HepG2 (cell line): ENCODE results near the gene PEX3. TPM values are rescaled to one million over a fixed set of nuclear protein-coding genes. Genes with fewer than 3 reads are reported as not detected.
A peak's percentile ranks its signal among the peaks of the same experiment; 100 is the strongest.

ENCODE experiments used
- ARID2 ChIP-seq: sonication (generic); formaldehyde crosslinking; IDR thresholded peaks from 2 replicates; pipeline ENCODE4 v1.8.1; 2022; ENCODE audit warnings: mild to moderate bottlenecking, missing genetic modification reagents, borderline replicate concordance
- FOXA1 ChIP-seq, 2 experiments: fragments of 450-650 bp in 1 of 2; sonication (generic) in 1 of 2; formaldehyde crosslinking in 1 of 2; IDR thresholded peaks; 2 replicates each; pipeline versions ENCODE4 v1.4.0 to v1.6.1; 2016 to 2020; ENCODE audit warnings: missing genetic modification reagents in 1 of 2
- HCFC1 ChIP-seq: fragments of 150-350 bp; IDR thresholded peaks from 2 replicates; pipeline ENCODE4 v1.6.1; 2014; ENCODE audit warnings: low read depth, low read length
- HES4 ChIP-seq: sonication (generic); formaldehyde crosslinking; IDR thresholded peaks from 2 replicates; pipeline ENCODE4 v1.9.0; 2021; ENCODE audit warnings: mild to moderate bottlenecking, missing genetic modification reagents, borderline replicate concordance
- HIVEP1 ChIP-seq: sonication (generic); formaldehyde crosslinking; IDR thresholded peaks from 2 replicates; pipeline ENCODE4 v1.4.0; 2020; ENCODE audit warnings: mild to moderate bottlenecking, missing genetic modification reagents
- KDM6A ChIP-seq: IDR thresholded peaks from 2 replicates; pipeline ENCODE4 v1.6.1; 2016; ENCODE audit warnings: low read depth
- RNF2 ChIP-seq: fragments of 450-650 bp; conservative IDR thresholded peaks from 2 replicates; pipeline ENCODE4 v1.6.1; 2016; ENCODE audit warnings: low read depth
- SAFB2 ChIP-seq: sonication (generic); formaldehyde crosslinking; IDR thresholded peaks from 2 replicates; pipeline ENCODE4 v1.5.1; 2020; ENCODE audit warnings: missing genetic modification reagents, low read depth, mild to moderate bottlenecking, borderline replicate concordance
- SCMH1 ChIP-seq: sonication (generic); formaldehyde crosslinking; IDR thresholded peaks from 2 replicates; pipeline ENCODE4 v1.9.0; 2021; ENCODE audit warnings: missing genetic modification reagents, mild to moderate bottlenecking, borderline replicate concordance
- SETDB1 ChIP-seq: sonication (generic); formaldehyde crosslinking; IDR thresholded peaks from 2 replicates; pipeline ENCODE4 v1.5.1; 2020; ENCODE audit warnings: missing genetic modification reagents, mild to moderate bottlenecking, borderline replicate concordance
- SKIL ChIP-seq: sonication (generic); formaldehyde crosslinking; IDR thresholded peaks from 2 replicates; pipeline ENCODE4 v1.8.0; 2022; ENCODE audit warnings: missing genetic modification reagents, mild to moderate bottlenecking, moderate library complexity, borderline replicate concordance
- TAF15 ChIP-seq: fragments of 200-400 bp; formaldehyde crosslinking; IDR thresholded peaks from one replicate; pipeline ENCODE4 v1.6.1; 2018; ENCODE audit warnings: mild to moderate bottlenecking, low read depth, low read length; ENCODE audit not compliant: poor library complexity, severe bottlenecking
- ZFP37 ChIP-seq: sonication (generic); formaldehyde crosslinking; IDR thresholded peaks from 2 replicates; pipeline ENCODE4 v1.4.0; 2020; ENCODE audit warnings: missing genetic modification reagents, borderline replicate concordance
- ZNF224 ChIP-seq: sonication (generic); formaldehyde crosslinking; IDR thresholded peaks from 2 replicates; pipeline ENCODE4 v1.5.0; 2020; ENCODE audit warnings: mild to moderate bottlenecking, missing genetic modification reagents
- ZNF768 ChIP-seq: sonication (generic); formaldehyde crosslinking; IDR thresholded peaks from 2 replicates; pipeline ENCODE4 v1.4.0; 2020; ENCODE audit warnings: missing genetic modification reagents
- ZNF883 ChIP-seq: sonication (generic); formaldehyde crosslinking; IDR thresholded peaks from 2 replicates; pipeline ENCODE4 v1.5.1; 2020; ENCODE audit warnings: mild to moderate bottlenecking, missing genetic modification reagents; ENCODE audit errors: not compliant biosample characterization
- polyA plus RNA-seq, 8 experiments: library from polyadenylated mRNA; depleted of rRNA in 3 of 8; stranded (reverse) in 7 of 8; unstranded in 1 of 8; fragments of >200 nt; fragmentation: Illumina TruSeq in 4 of 8; extraction: Trizol in 4 of 8; gene quantifications; 2 replicates each; pipeline versions ENCODE4 v1.2.1 to v1.2.3, GENCODE V29; 2011 to 2016; ENCODE audit warnings: low read depth in 4 of 8, missing spikeins in 1 of 8, mixed read lengths in 1 of 8; ENCODE audit not compliant: insufficient read depth in 1 of 8
- total RNA-seq, 5 experiments: library from RNA; depleted of rRNA; stranded (reverse); fragments of >200 nt; fragmentation: Illumina TruSeq; extraction: Trizol; gene quantifications; 2 replicates each; pipeline ENCODE4 v1.2.3, GENCODE V29; 2016; ENCODE audit warnings: low read depth in 1 of 5
- TF ChIP-seq, protein P1 (sequence below): IDR thresholded peaks from 2 replicates; pipeline ENCODE4 v1.6.1; 2016; ENCODE audit warnings: low read depth, borderline replicate concordance
- TF ChIP-seq, protein P2 (sequence below): sonication (generic); formaldehyde crosslinking; IDR thresholded peaks from 2 replicates; pipeline ENCODE4 v1.4.0; 2020; ENCODE audit warnings: missing genetic modification reagents, borderline replicate concordance
- TF ChIP-seq, protein P3 (sequence below): sonication (generic); formaldehyde crosslinking; IDR thresholded peaks from 2 replicates; pipeline ENCODE4 v1.5.0; 2020; ENCODE audit warnings: missing genetic modification reagents

Gene PEX3
- total and polyA plus RNA-seq, 2 of the 13 experiments (the other 11 are each of a cell fraction or from before 2014, with no cell fraction given): 30.9 to 40.8 TPM

DNA sequence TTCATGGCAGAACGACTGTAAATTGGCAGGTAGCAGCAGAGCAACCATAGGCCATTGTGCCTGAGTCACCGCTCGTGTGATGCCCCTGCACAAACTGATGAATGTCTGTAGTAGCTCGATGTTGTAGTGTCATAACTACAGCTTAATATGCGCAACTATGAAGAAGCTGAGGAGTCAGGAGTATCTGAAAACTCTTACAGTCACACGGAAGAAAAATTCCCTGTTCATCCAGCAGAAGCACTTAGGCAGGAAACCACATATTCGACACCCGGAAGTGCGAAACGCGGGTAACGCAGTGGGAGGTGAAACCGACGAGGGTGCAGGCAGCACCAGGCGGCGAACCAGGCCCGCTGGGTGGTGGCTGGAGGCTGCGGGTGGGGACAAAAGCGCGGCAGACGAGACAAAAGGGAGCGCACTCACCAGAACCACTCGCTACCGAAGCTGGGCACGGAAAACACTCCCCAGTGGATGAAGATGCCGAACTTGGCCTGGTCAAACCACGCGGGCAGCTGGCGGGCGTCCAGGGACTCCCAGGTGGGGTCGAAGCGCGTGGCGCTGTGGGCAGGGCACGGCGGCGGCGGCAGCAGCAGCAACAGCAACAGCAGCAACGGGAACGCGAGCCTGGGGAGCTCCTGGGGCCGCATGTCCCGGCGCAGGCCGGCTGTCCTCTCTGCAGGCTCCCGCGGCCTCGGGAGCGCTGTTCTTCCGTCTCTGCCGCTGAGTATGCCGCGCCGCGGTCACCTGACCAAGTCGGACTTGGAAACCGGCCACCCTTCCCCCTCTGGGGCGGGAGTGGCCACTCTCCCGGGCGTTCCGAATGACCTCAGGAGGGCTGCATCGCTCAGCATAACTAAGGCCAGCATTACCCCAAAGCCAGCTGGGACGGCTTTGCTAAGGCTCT lies 60.6 kb downstream of the PEX3 start, which contains the start of gene FUCA2 (continued):
- TF ChIP-seq SKIL: peak; percentile 33
- TF ChIP-seq FOXA1 (IDR thresholded peaks at IDR 0.05): no peak
- TF ChIP-seq FOXA1 (CRISPR knock-in tag; IDR thresholded peaks at IDR 0.05): peak; percentile 5; the same call in 1 of the 2 replicates
- TF ChIP-seq SETDB1 (CRISPR knock-in tag): no peak
- peak; percentile 46 for TF ChIP-seq TAF15
- TF ChIP-seq, protein P1, sequence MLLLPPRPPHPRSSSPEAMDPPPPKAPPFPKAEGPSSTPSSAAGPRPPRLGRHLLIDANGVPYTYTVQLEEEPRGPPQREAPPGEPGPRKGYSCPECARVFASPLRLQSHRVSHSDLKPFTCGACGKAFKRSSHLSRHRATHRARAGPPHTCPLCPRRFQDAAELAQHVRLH (CRISPR knock-in tag): peak; percentile 89; the same call in 1 of the 2 replicates
- TF ChIP-seq RNF2: peak; percentile 96
- peak; percentile 97 for TF ChIP-seq ZNF883 (CRISPR knock-in tag)
- peak; percentile 81 for TF ChIP-seq ZNF768 (CRISPR knock-in tag)
- TF ChIP-seq KDM6A (CRISPR knock-in tag): peak; percentile 13; the same call in 1 of the 2 replicates
- peak; percentile 98 for TF ChIP-seq HES4 (CRISPR knock-in tag)
- TF ChIP-seq, protein P2, sequence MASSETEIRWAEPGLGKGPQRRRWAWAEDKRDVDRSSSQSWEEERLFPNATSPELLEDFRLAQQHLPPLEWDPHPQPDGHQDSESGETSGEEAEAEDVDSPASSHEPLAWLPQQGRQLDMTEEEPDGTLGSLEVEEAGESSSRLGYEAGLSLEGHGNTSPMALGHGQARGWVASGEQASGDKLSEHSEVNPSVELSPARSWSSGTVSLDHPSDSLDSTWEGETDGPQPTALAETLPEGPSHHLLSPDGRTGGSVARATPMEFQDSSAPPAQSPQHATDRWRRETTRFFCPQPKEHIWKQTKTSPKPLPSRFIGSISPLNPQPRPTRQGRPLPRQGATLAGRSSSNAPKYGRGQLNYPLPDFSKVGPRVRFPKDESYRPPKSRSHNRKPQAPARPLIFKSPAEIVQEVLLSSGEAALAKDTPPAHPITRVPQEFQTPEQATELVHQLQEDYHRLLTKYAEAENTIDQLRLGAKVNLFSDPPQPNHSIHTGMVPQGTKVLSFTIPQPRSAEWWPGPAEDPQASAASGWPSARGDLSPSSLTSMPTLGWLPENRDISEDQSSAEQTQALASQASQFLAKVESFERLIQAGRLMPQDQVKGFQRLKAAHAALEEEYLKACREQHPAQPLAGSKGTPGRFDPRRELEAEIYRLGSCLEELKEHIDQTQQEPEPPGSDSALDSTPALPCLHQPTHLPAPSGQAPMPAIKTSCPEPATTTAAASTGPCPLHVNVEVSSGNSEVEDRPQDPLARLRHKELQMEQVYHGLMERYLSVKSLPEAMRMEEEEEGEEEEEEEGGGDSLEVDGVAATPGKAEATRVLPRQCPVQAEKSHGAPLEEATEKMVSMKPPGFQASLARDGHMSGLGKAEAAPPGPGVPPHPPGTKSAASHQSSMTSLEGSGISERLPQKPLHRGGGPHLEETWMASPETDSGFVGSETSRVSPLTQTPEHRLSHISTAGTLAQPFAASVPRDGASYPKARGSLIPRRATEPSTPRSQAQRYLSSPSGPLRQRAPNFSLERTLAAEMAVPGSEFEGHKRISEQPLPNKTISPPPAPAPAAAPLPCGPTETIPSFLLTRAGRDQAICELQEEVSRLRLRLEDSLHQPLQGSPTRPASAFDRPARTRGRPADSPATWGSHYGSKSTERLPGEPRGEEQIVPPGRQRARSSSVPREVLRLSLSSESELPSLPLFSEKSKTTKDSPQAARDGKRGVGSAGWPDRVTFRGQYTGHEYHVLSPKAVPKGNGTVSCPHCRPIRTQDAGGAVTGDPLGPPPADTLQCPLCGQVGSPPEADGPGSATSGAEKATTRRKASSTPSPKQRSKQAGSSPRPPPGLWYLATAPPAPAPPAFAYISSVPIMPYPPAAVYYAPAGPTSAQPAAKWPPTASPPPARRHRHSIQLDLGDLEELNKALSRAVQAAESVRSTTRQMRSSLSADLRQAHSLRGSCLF (CRISPR knock-in tag): peak; percentile 90; the same call in 1 of the 2 replicates
- no peak for TF ChIP-seq ZFP37 (CRISPR knock-in tag)
- TF ChIP-seq HIVEP1: no peak
- no peak for TF ChIP-seq SCMH1 (CRISPR knock-in tag)
- peak; percentile 83; the same call in 1 of the 2 replicates for TF ChIP-seq ARID2 (CRISPR knock-in tag)
- TF ChIP-seq, protein P3, sequence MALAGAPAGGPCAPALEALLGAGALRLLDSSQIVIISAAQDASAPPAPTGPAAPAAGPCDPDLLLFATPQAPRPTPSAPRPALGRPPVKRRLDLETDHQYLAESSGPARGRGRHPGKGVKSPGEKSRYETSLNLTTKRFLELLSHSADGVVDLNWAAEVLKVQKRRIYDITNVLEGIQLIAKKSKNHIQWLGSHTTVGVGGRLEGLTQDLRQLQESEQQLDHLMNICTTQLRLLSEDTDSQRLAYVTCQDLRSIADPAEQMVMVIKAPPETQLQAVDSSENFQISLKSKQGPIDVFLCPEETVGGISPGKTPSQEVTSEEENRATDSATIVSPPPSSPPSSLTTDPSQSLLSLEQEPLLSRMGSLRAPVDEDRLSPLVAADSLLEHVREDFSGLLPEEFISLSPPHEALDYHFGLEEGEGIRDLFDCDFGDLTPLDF: peak; percentile 83
- peak; percentile 98 for TF ChIP-seq SAFB2 (CRISPR knock-in tag)
- TF ChIP-seq HCFC1: no peak
- TF ChIP-seq ZNF224 (CRISPR knock-in tag): peak; percentile 97
